ENCODE results near the gene UBE2U. TPM values are rescaled to one million over a fixed set of nuclear protein-coding genes. Genes with fewer than 3 reads are reported as not detected.
A peak's percentile ranks its signal among the peaks of the same experiment; 100 is the strongest.

UBE2U gene
- total and polyA plus RNA-seq, 2 of the 4 experiments (the other 2 are of a cell fraction): not detected

DNA sequence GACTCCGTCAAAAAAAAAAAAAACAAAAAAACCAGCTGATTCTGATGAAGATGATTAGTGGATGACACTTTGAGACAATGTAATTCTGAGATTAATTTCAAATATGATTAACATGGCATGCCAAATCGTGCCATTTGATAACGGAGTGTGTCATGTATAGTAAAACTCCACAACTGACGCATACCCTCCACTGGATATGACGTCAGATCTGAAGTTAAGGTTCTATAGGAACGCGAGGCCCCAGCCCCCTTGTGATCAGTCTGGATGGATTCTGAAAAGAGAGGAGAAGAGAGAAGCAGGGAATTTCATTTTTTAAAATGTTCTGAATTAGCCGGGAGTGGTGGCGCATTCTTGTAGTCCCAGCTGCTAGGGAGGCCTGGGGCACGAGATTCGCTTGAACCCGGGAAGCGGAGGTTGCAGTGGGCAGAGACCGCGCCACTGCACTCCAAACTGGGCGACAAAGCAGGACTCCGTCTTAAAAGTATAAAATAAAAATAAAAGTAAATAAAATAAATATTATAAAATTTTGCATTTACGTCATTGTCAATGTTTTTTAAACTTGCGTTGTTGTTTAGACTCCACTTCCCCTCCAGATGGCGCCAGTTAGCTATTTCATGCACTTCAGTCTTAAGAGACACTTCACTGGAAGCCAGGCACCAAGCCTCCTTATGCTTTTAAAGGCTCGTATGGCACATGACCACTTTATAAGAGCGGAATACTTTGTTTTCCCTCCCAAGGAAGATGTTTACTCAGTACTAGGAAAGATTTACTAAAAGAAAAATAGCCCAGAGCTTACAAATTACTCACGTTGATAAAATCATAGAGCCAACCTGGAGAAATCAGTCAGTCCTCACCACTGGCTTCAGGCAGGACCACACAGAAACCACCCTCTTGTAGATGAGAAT is 65.5 kb downstream of the UBE2U start:
- peak; percentile 96 for ATAC-seq (ENCODE audit: low read depth)

More for the DNA sequence above, 65.5 kb downstream of the UBE2U start:
- dilution Hi-C loops (cut with HindIII; ENCODE audit: low sequenced_read_pairs, unreplicated experiment): no loop called here
- no TSS peak for BruUV-seq (replicated peaks)
- no peak overlapping the region for H3K4me3 ChIP-seq (ENCODE audit: insufficient read depth, low read depth, low read length)
- no peak overlapping the region for H2AK5ac ChIP-seq (ENCODE audit: low read depth, low read length)
- no peak overlapping the region for H3K18ac ChIP-seq (ENCODE audit: low read depth, low read length)
- H4K8ac ChIP-seq (ENCODE audit: low read depth in 2 of 2, low read length in 2 of 2): no peak overlapping the region
- H3K9me3 ChIP-seq (ENCODE audit: control insufficient read depth, insufficient read depth, low read length): no peaks in the 10 kb centered on the region
- H3K23ac ChIP-seq (ENCODE audit: low read depth, low read length): no peak overlapping the region
- H4K5ac ChIP-seq (ENCODE audit: low read depth, low read length): no peak overlapping the region
- H3K14ac ChIP-seq (replicated peaks; ENCODE audit: low read depth, low read length): no peak overlapping the region
- H4K20me1 ChIP-seq (ENCODE audit: insufficient read depth, low read length): no peaks in the 10 kb centered on the region
- no peaks in the 10 kb centered on the region for H3K4me1 ChIP-seq (ENCODE audit: control insufficient read depth, insufficient read depth, low read length)
- no peak overlapping the region for H3K4me2 ChIP-seq (ENCODE audit: low read depth, low read length)
- no peaks in the 10 kb centered on the region for H3K36me3 ChIP-seq (ENCODE audit: control insufficient read depth, insufficient read depth, low read length)
- H2BK20ac ChIP-seq (ENCODE audit: low read depth, low read length): no peak overlapping the region
- no peaks in the 10 kb centered on the region for H3K9me1 ChIP-seq (ENCODE audit: insufficient read depth, low read length)
- no peak overlapping the region for H2BK5ac ChIP-seq (ENCODE audit: low read depth, low read length, poor library complexity, severe bottlenecking)
- H4K91ac ChIP-seq (ENCODE audit: insufficient read depth, low read depth, low read length): no peak overlapping the region
- no peak overlapping the region for H2AK9ac ChIP-seq (replicated peaks; ENCODE audit: low read depth, low read length, poor library complexity)
- ChIA-PET CTCF (interaction anchor here (0.8 to 1.8 kb wide), 5 partner anchors 12 to 555 kb away, joined by 3 to 6 read pairs (median 3); no protein-coding TSS in a partner anchor), POLR2A (ENCODE audit: unreplicated experiment) (no interaction called here)
- no peak overlapping the region for H3K4ac ChIP-seq (ENCODE audit: low read depth, low read length)
- in situ Hi-C loops (cut with MboI; ENCODE audit: low sequenced_read_pairs): loop anchor here (5.0 to 25.0 kb wide), 4 partner anchors 406 to 957 kb away; partner anchors contain the start of gene FOXD3
- 40% methylated on average over 1 of the region's 23 CpGs; no CpG with 5 or more reads in 1 of the 2 experiments for WGBS, 2 experiments (ENCODE audit: extremely low coverage in 2 of 2, insufficient read length in 1 of 2)
- H2BK15ac ChIP-seq (ENCODE audit: low read depth, low read length): no peak overlapping the region
- H2BK120ac ChIP-seq (ENCODE audit: low read depth, low read length): no peak overlapping the region
- no peak overlapping the region for H3K27ac ChIP-seq (ENCODE audit: insufficient read depth, low read length)
- intact Hi-C loops (cut with micrococcal nuclease): loop anchor here (1.0 to 5.0 kb wide), 6 partner anchors 406 to 1418 kb away; no protein-coding TSS in a partner anchor
- H3K79me1 ChIP-seq (ENCODE audit: low read depth in 1 of 2, low read length in 2 of 2): no peaks in the 10 kb centered on the region
- TF ChIP-seq, protein P1, sequence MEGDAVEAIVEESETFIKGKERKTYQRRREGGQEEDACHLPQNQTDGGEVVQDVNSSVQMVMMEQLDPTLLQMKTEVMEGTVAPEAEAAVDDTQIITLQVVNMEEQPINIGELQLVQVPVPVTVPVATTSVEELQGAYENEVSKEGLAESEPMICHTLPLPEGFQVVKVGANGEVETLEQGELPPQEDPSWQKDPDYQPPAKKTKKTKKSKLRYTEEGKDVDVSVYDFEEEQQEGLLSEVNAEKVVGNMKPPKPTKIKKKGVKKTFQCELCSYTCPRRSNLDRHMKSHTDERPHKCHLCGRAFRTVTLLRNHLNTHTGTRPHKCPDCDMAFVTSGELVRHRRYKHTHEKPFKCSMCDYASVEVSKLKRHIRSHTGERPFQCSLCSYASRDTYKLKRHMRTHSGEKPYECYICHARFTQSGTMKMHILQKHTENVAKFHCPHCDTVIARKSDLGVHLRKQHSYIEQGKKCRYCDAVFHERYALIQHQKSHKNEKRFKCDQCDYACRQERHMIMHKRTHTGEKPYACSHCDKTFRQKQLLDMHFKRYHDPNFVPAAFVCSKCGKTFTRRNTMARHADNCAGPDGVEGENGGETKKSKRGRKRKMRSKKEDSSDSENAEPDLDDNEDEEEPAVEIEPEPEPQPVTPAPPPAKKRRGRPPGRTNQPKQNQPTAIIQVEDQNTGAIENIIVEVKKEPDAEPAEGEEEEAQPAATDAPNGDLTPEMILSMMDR (conservative IDR thresholded peaks at IDR 0.05; ENCODE audit: low read depth, low read length): peak; percentile 91
- TF ChIP-seq SMC3 (IDR thresholded peaks at IDR 0.05; ENCODE audit: low read depth, low read length) (peak; percentile 87), RAD21 (IDR thresholded peaks at IDR 0.05; ENCODE audit: low read length) (peak; percentile 91), CEBPB (IDR thresholded peaks at IDR 0.05; ENCODE audit: low read depth, low read length) (no peak), MXI1 (IDR thresholded peaks at IDR 0.05; ENCODE audit: borderline replicate concordance, low read depth, low read length) (no peak), BHLHE40 (IDR thresholded peaks at IDR 0.05; ENCODE audit: low read depth, low read length) (peak; percentile 5; the same call in 1 of the 2 replicates), POLR2A (IDR thresholded peaks at IDR 0.05; ENCODE audit: low read depth, low read length) (no peak)
- H3K56ac ChIP-seq (ENCODE audit: extremely low read depth, insufficient read depth, low read length): no peak overlapping the region
- DNase-seq: peak; percentile 85
- H3K9ac ChIP-seq (ENCODE audit: low read depth, low read length): no peak overlapping the region
- H2AFZ ChIP-seq (replicated peaks; ENCODE audit: low read length, poor library complexity): no peak overlapping the region
- peaks cover 9% of the 10 kb centered on the region for H3K27me3 ChIP-seq (ENCODE audit: control insufficient read depth, insufficient read depth, low read length)
